ENCODE data around the gene ADGRL1.

The ADGRL1 gene

DNA sequence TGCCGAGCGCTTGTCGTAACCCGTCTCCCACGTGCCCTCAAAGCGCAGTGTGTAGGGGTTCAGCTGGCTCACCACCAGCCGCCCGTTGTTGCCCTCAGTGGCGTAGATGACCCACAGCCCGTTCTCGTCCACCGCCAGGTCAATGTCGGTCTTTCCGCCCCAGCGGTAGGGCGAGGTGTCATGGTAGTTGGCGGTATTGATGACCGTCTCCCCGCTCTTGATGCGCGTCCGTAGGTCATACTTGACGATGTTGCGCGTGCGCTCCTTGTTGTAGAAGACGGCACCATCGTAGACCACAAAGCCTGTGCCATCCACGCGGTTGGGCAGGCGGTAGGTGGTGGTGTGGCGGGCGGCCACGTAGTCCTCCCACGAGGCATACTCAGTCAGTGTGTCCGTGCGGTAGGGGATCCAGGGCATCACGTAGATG is 43.1 kb downstream of the ADGRL1 start:
- H3K4me1 ChIP-seq (ENCODE audit: control insufficient read depth, insufficient read depth, low read length): no peaks in the 10 kb centered on the region; the same call in 1 of the 2 replicates
- peaks cover 44% of the 10 kb centered on the region for H3K36me3 ChIP-seq (ENCODE audit: control insufficient read depth, insufficient read depth, low read length)
- no CpG with 5 or more reads among the region's 38 CpGs for WGBS (ENCODE audit: insufficient coverage, insufficient read length)
- no peak overlapping the region for H3K4me3 ChIP-seq (ENCODE audit: low read length)
- no peak overlapping the region for H3K27ac ChIP-seq (ENCODE audit: low read length)
- H3K27me3 ChIP-seq (ENCODE audit: control insufficient read depth, insufficient read depth, low read length): no peaks in the 10 kb centered on the region
- H3K9me3 ChIP-seq (ENCODE audit: control insufficient read depth, insufficient read depth, low read length): no peaks in the 10 kb centered on the region
- DNase-seq (ENCODE audit: low read depth, low spot score): no peak

DNA sequence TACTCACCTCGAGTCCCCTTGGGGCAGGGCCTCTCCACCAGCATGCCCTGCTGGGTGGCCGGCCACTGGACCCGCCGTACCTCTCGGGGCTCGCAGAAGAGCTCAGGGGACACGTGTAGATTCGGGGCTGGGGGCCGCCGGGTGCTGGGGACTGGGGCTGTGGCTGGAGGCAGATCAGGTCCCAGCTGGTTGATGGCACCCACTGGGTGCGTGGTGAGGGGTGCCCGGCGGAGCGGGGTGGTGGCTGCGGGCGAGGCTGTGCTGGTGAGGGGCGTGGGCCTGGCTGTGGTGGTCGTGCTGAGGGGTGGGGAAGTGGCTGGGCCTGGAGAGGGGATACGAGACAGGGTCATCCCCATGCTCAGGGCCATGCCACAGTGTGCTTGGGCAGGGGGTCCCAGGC is 44.7 kb downstream of the ADGRL1 start:
- Histone ChIP-seq H3K27ac (ENCODE audit: low read length) (no peak overlapping the region), H3K36me3 (ENCODE audit: control insufficient read depth, insufficient read depth, low read length) (peaks cover 58% of the 10 kb centered on the region), H3K4me1 (ENCODE audit: control insufficient read depth, insufficient read depth, low read length) (no peaks in the 10 kb centered on the region; the same call in 1 of the 2 replicates), H3K4me3 (ENCODE audit: low read length) (no peak overlapping the region), H3K27me3 (ENCODE audit: control insufficient read depth, insufficient read depth, low read length) (no peaks in the 10 kb centered on the region), H3K9me3 (ENCODE audit: control insufficient read depth, insufficient read depth, low read length) (no peaks in the 10 kb centered on the region)
- WGBS (ENCODE audit: insufficient coverage, insufficient read length): no CpG with 5 or more reads among the region's 19 CpGs
- no peak for DNase-seq (ENCODE audit: low read depth, low spot score)

DNA sequence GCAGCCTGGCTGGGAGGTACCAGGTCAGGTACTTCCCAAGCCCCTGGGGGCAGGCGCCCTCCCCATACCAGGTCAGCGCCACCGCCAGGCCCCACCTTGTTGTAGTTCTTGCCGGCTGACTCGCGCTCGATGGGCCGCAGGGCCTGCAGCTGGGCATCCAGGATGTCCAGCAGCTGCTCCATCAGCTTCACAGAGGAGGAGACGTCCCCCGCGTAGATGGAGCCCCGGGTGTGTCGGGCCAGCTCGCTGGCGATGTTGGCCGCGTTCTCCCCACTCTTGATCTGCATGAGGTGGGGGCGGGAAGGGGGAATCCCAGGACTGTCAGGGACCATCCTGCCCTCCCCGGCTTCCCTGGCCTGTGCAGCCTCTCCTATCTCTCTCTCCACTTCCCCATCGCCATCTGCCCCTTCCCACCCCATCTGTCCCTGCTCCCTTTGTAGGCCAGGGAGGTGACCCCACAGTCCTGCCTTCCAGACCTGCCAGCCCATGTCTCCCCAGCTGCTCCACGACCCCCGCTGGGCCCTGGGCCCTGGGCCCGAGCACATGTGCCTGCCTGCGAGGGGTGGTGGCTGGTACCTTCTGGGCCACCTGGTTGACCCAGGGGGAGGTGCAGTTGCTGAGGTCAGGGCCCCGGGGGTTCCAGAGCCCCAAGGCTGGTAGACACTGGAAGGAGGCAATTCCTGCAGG is 45.8 kb downstream of the ADGRL1 start:
- H3K27me3 ChIP-seq (ENCODE audit: control insufficient read depth, insufficient read depth, low read length): no peaks in the 10 kb centered on the region
- peaks cover 66% of the 10 kb centered on the region for H3K36me3 ChIP-seq (ENCODE audit: control insufficient read depth, insufficient read depth, low read length)
- H3K4me1 ChIP-seq (ENCODE audit: control insufficient read depth, insufficient read depth, low read length): no peaks in the 10 kb centered on the region; the same call in 1 of the 2 replicates
- H3K9me3 ChIP-seq (ENCODE audit: control insufficient read depth, insufficient read depth, low read length): no peaks in the 10 kb centered on the region
- WGBS (ENCODE audit: insufficient coverage, insufficient read length): no CpG with 5 or more reads among the region's 25 CpGs
- H3K4me3 ChIP-seq (ENCODE audit: low read length): no peak overlapping the region
- H3K27ac ChIP-seq (ENCODE audit: low read length): no peak overlapping the region
- DNase-seq (ENCODE audit: low read depth, low spot score): no peak

DNA sequence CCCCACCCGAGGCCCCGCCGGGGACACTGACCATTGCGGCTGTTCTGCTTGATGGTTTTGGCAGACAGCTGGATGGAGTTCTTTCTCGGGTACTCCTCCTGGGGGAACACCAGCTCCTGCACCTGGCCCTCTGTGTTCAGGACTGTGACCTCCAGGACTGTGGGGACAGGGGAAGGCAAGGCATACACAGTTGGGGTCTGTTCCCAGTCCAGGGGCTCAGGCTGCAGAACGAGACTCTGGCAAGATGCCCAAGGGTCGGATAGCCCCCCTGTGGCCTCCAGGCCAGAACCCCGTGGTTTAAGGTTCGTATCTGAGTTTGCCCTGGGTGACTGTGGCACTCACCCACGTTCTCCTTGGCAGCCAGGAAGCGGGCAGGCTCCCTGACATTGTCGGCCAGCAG is 46.9 kb downstream of the ADGRL1 start:
- Histone ChIP-seq H3K4me3 (ENCODE audit: low read length) (no peak overlapping the region), H3K27ac (ENCODE audit: low read length) (no peak overlapping the region), H3K9me3 (ENCODE audit: control insufficient read depth, insufficient read depth, low read length) (no peaks in the 10 kb centered on the region), H3K4me1 (ENCODE audit: control insufficient read depth, insufficient read depth, low read length) (no peaks in the 10 kb centered on the region; the same call in 1 of the 2 replicates), H3K27me3 (ENCODE audit: control insufficient read depth, insufficient read depth, low read length) (no peaks in the 10 kb centered on the region), H3K36me3 (ENCODE audit: control insufficient read depth, insufficient read depth, low read length) (peaks cover 68% of the 10 kb centered on the region)
- no peak for DNase-seq (ENCODE audit: low read depth, low spot score)
- no CpG with 5 or more reads among the region's 12 CpGs for WGBS (ENCODE audit: insufficient coverage, insufficient read length)

DNA sequence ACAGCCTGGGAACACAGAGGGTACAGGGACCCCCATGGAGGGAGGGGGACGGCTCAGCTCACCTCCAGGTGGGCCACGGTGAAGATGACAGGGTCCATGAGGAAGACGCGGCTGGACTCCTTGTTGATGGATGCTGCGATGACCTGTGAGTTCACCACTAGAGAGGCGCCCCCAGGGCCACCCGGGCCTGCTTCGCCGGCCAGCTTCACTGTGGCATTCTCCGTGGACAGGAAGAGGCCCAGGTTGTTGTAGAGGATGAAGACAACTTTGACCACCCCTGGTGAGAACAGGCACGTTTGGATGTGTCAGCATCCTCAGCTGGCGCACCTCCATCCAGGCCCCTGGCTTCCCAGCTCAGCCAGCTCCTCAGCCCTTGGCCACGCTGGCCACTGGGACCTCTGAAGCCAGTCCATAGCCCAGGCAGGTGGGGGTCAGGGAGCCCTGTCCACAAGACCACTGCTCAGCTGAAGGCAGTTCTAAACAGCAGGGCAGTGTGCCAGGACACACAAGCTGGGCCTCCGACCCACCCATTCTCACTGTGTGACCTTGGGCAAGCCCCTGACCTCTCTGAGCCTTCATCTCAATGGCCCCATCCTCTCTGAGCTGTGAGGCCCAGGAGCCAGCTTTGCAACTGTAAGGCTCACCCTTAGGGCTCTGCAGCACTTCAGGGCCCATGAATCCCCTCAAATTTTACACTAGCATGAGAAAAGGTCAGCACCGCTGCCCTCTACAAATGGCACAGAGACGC is 47.5 kb downstream of the ADGRL1 start:
- H3K27me3 ChIP-seq (ENCODE audit: control insufficient read depth, insufficient read depth, low read length): no peaks in the 10 kb centered on the region
- no peaks in the 10 kb centered on the region; the same call in 1 of the 2 replicates for H3K4me1 ChIP-seq (ENCODE audit: control insufficient read depth, insufficient read depth, low read length)
- H3K9me3 ChIP-seq (ENCODE audit: control insufficient read depth, insufficient read depth, low read length): no peaks in the 10 kb centered on the region
- peaks cover 69% of the 10 kb centered on the region for H3K36me3 ChIP-seq (ENCODE audit: control insufficient read depth, insufficient read depth, low read length)
- no CpG with 5 or more reads among the region's 16 CpGs for WGBS (ENCODE audit: insufficient coverage, insufficient read length)
- no peak overlapping the region for H3K27ac ChIP-seq (ENCODE audit: low read length)
- DNase-seq (ENCODE audit: low read depth, low spot score): no peak
- H3K4me3 ChIP-seq (ENCODE audit: low read length): no peak overlapping the region

DNA sequence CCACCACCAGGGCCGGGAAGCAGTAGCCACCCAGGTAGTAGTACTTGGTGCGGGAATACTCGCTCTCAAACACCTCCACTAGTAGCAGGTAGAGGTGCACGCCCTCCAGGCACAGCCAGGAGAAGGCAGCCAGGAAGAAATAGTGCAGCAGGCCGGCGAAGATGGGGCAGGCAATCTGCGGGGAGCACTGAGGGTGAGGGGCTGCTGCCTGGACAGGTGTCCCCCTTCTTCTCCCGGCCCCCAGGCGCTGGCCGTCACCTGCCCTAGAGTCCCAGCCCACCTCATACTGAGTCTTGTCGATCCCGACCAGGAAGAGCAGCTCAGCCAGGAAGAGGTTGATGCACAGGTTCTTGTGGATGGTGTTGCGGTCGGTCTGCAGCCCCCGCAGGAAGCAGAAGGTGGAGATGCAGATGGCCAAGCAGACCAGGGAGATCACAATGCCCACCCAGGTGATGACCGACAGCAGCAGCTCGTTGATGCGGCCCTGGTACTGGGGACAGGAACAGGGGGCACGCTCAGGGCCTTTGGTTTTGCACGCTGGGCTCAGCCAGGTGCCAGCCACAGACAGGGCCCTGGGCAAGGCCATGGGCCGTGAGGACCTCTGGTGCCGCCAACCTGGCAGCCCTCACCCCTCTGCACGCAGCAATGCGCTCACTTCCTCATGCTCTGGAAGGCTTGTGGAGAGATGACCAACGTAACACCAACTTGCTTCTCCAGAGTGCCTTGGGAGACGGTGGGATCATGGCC is 48.8 kb downstream of the ADGRL1 start:
- no CpG with 5 or more reads among the region's 26 CpGs for WGBS (ENCODE audit: insufficient coverage, insufficient read length)
- no peak for DNase-seq (ENCODE audit: low read depth, low spot score)
- Histone ChIP-seq H3K4me3 (ENCODE audit: low read length) (no peak overlapping the region), H3K27me3 (ENCODE audit: control insufficient read depth, insufficient read depth, low read length) (no peaks in the 10 kb centered on the region), H3K4me1 (ENCODE audit: control insufficient read depth, insufficient read depth, low read length) (no peaks in the 10 kb centered on the region; the same call in 1 of the 2 replicates), H3K9me3 (ENCODE audit: control insufficient read depth, insufficient read depth, low read length) (no peaks in the 10 kb centered on the region), H3K36me3 (ENCODE audit: control insufficient read depth, insufficient read depth, low read length) (peaks cover 69% of the 10 kb centered on the region), H3K27ac (ENCODE audit: low read length) (no peak overlapping the region)

DNA sequence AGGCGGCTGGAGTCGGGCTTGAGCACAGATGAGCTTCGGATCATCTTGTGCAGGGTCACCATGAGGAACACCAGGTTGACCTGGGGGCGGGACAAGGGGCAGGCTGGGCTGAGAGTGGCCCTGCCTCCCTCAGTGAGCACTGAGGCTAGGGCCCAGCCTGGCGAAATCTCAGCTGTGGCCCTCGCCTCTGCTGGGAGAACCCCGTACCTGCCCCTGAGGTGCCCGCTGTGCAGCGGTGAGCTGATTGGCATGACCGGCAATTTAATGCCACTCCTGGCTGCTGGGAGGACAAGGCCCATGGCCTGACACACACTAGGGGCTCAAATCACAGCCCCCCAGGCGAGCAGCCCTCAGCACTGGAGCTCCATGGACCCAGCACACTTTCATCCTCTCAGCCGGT is 49.8 kb downstream of the ADGRL1 start:
- no peaks in the 10 kb centered on the region; the same call in 1 of the 2 replicates for H3K4me1 ChIP-seq (ENCODE audit: control insufficient read depth, insufficient read depth, low read length)
- no peak overlapping the region for H3K4me3 ChIP-seq (ENCODE audit: low read length)
- H3K27ac ChIP-seq (ENCODE audit: low read length): no peak overlapping the region
- H3K36me3 ChIP-seq (ENCODE audit: control insufficient read depth, insufficient read depth, low read length): peaks cover 62% of the 10 kb centered on the region
- H3K27me3 ChIP-seq (ENCODE audit: control insufficient read depth, insufficient read depth, low read length): no peaks in the 10 kb centered on the region
- no peaks in the 10 kb centered on the region for H3K9me3 ChIP-seq (ENCODE audit: control insufficient read depth, insufficient read depth, low read length)
- no CpG with 5 or more reads among the region's 12 CpGs for WGBS (ENCODE audit: insufficient coverage, insufficient read length)
- DNase-seq (ENCODE audit: low read depth, low spot score): no peak

DNA sequence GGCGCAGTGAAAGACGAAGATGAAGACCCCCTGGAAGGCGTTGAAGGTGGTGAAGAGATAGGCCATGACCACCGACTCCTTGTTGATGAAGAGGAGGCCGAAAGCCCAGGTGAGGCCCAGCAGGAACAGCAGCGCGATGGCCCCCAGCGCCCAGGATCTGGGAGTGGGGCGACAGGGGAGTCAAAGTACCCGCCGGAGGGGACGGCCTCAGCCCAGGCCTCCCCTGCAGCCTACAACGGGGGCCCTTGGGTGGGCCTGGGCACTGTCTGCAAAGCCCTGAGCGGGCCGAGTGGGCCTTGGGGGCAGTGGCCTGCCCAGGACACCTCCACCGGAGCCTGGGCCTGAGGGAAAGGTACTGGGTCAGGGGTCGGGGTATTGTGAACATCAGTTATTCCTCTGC is 50.6 kb downstream of the ADGRL1 start:
- no CpG with 5 or more reads among the region's 17 CpGs for WGBS (ENCODE audit: insufficient coverage, insufficient read length)
- peaks cover 59% of the 10 kb centered on the region for H3K36me3 ChIP-seq (ENCODE audit: control insufficient read depth, insufficient read depth, low read length)
- H3K9me3 ChIP-seq (ENCODE audit: control insufficient read depth, insufficient read depth, low read length): no peaks in the 10 kb centered on the region
- no peaks in the 10 kb centered on the region; the same call in 1 of the 2 replicates for H3K4me1 ChIP-seq (ENCODE audit: control insufficient read depth, insufficient read depth, low read length)
- no peak overlapping the region for H3K27ac ChIP-seq (ENCODE audit: low read length)
- H3K27me3 ChIP-seq (ENCODE audit: control insufficient read depth, insufficient read depth, low read length): no peaks in the 10 kb centered on the region
- H3K4me3 ChIP-seq (ENCODE audit: low read length): no peak overlapping the region
- DNase-seq (ENCODE audit: low read depth, low spot score): no peak

DNA sequence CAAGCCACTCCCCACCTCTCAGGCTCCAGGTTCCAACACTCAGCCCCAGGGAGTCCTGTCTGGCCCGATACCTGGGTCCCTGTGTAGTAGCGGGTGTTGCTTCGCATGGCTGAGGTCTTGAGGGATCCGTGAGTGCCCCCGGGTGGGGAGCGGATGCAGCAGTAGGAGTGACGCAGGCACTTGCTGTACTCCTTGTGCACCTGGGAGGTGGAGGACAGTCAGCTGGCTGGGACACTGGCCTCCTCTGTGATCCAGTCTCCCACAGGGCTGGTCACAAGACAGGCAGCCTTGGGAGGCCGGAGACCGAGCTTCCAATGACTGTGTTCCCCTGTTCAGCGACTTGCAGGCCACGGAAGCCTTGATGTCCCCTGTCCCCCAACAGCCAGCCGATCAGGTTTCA is 53.3 kb downstream of the ADGRL1 start:
- WGBS (ENCODE audit: insufficient coverage, insufficient read length): no CpG with 5 or more reads among the region's 12 CpGs
- H3K27ac ChIP-seq (ENCODE audit: low read length): no peak overlapping the region
- no peak overlapping the region for H3K4me3 ChIP-seq (ENCODE audit: low read length)
- H3K36me3 ChIP-seq (ENCODE audit: control insufficient read depth, insufficient read depth, low read length): peaks cover 34% of the 10 kb centered on the region
- no peaks in the 10 kb centered on the region for H3K27me3 ChIP-seq (ENCODE audit: control insufficient read depth, insufficient read depth, low read length)
- DNase-seq (ENCODE audit: low read depth, low spot score): no peak
- peaks cover 3% of the 10 kb centered on the region; the same call in 1 of the 2 replicates for H3K4me1 ChIP-seq (ENCODE audit: control insufficient read depth, insufficient read depth, low read length)
- H3K9me3 ChIP-seq (ENCODE audit: control insufficient read depth, insufficient read depth, low read length): no peaks in the 10 kb centered on the region

Measured in iPS DF 6.9 (cell line).